Measurements from ENCODE around the gene CEP250. TPM values are rescaled to one million over a fixed set of nuclear protein-coding genes. Genes with fewer than 3 reads are reported as not detected.
A peak's percentile ranks its signal among the peaks of the same experiment; 100 is the strongest.

CEP250 gene
- total RNA-seq, 1 experiment from 2014 or later = 41.0 TPM

DNA sequence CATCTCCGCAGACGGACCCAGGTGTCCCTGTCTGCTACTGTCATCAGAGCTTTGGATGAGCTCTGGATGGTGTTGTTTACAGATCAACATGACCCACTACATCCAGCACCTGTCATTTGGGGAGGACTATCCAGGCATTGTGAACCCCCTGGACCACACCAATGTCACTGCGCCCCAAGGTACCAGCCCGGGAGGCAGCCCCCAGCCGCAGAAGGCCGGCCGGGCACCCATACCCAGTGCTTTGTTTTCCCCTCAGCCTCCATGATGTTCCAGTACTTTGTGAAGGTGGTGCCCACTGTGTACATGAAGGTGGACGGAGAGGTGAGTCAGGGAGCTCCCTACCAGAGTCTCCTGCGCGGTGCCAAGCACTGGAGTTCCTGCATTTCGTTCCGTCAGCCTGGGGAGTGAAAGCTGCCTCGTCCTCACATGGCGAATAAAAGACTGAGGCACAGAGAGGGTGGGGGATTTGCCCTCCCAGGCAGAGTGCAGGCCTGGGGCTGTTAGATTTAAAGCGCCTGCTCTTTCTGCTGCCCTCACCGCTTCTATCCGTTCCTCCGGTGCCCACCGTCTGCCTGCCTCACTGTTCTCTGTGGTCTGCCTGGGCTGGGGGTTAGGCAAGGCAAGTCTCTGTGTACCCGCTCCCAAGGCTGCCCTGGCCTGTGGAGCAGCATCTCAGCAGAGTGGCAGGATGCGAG is 100.7 kb downstream of the CEP250 start:
- no peak for TF ChIP-seq CTCF (IDR thresholded peaks at IDR 0.05; ENCODE audit: unreplicated experiment)
- no TSS peak for BruUV-seq (replicated peaks)
- DNase-seq (ENCODE audit: unreplicated experiment) = no peak
- Mint-ChIP-seq H3K4me1 (ENCODE audit: insufficient read depth, unreplicated experiment) (peaks cover 8% of the 10 kb centered on the region), H3K27ac (ENCODE audit: low read depth, unreplicated experiment) (no peak overlapping the region), H3K9me3 (ENCODE audit: unreplicated experiment) (no peaks in the 10 kb centered on the region), H3K36me3 (ENCODE audit: insufficient read depth, unreplicated experiment) (peaks cover 32% of the 10 kb centered on the region), H3K4me3 (ENCODE audit: unreplicated experiment) (no peak overlapping the region), H3K27me3 (ENCODE audit: insufficient read depth, unreplicated experiment) (no peaks in the 10 kb centered on the region)
- CTCF ChIA-PET = interaction anchor here (0.7 kb wide), 2 partner anchors 240 to 687 kb away, joined by 3 read pairs; no protein-coding TSS in a partner anchor
- POLR2A ChIA-PET = interaction anchor here (1.0 kb wide), 1 partner anchor 13 kb away, joined by 3 read pairs; no protein-coding TSS in a partner anchor
- intact Hi-C loops (cut with micrococcal nuclease) = no loop called here

- intact Hi-C loops (cut with micrococcal nuclease) = no loop called here
- H3K4me1 Mint-ChIP-seq (ENCODE audit: insufficient read depth, unreplicated experiment) = peaks cover 8% of the 10 kb centered on the region
- no TSS peak for BruUV-seq (replicated peaks)
- no peaks in the 10 kb centered on the region for H3K27me3 Mint-ChIP-seq (ENCODE audit: insufficient read depth, unreplicated experiment)
- CTCF ChIA-PET = no interaction called here
- no peak overlapping the region for H3K4me3 Mint-ChIP-seq (ENCODE audit: unreplicated experiment)
- POLR2A ChIA-PET = interaction anchor here (1.0 kb wide), 1 partner anchor 14 kb away, joined by 3 read pairs; no protein-coding TSS in a partner anchor
- no peak for DNase-seq (ENCODE audit: unreplicated experiment)
- H3K9me3 Mint-ChIP-seq (ENCODE audit: unreplicated experiment) = no peaks in the 10 kb centered on the region
- TF ChIP-seq CTCF (IDR thresholded peaks at IDR 0.05; ENCODE audit: unreplicated experiment) = no peak
- no peak overlapping the region for H3K27ac Mint-ChIP-seq (ENCODE audit: low read depth, unreplicated experiment)
- H3K36me3 Mint-ChIP-seq (ENCODE audit: insufficient read depth, unreplicated experiment) = peaks cover 32% of the 10 kb centered on the region
Measured at GRCh38 chr20:35556871-35557270, 101.5 kb downstream of the CEP250 start.

DNA sequence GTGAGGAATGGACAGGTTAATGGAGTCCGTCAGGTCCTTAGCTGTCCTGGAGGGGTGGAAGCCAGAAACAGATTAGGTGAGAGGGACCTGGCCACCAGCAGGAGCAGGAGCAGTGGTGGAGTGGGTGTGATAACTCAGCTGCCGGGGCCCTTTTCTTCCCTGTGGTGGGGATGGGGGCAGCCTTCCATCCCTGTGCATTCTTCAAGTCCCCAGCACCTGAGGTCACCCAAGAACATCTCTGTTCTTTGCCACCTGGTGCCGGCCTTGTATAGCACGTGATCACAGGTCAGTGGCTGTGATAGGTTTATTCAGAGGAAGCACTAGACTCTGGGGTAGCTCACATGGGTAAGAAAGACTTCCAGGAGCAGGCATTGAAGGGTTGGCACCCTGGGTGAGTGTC is 103.1 kb downstream of the CEP250 start:
- no peak for DNase-seq (ENCODE audit: unreplicated experiment)
- Mint-ChIP-seq H3K27ac (ENCODE audit: low read depth, unreplicated experiment) (peak overlapping the region; percentile 14), H3K4me3 (ENCODE audit: unreplicated experiment) (no peak overlapping the region), H3K27me3 (ENCODE audit: insufficient read depth, unreplicated experiment) (no peaks in the 10 kb centered on the region), H3K36me3 (ENCODE audit: insufficient read depth, unreplicated experiment) (peaks cover 32% of the 10 kb centered on the region), H3K4me1 (ENCODE audit: insufficient read depth, unreplicated experiment) (peaks cover 8% of the 10 kb centered on the region), H3K9me3 (ENCODE audit: unreplicated experiment) (no peaks in the 10 kb centered on the region)
- TF ChIP-seq CTCF (IDR thresholded peaks at IDR 0.05; ENCODE audit: unreplicated experiment) = no peak
- intact Hi-C loops (cut with micrococcal nuclease) = no loop called here
- CTCF ChIA-PET = interaction anchor here (0.5 to 0.6 kb wide), 2 partner anchors 57 to 245 kb away, joined by 3 read pairs; no protein-coding TSS in a partner anchor
- no TSS peak for BruUV-seq (replicated peaks)
- POLR2A ChIA-PET = interaction anchor here (0.6 to 1.4 kb wide), 3 partner anchors 26 to 141 kb away, joined by 3 to 4 read pairs (median 3); partner anchors contain the start of genes CEP250, NFS1 and ROMO1

DNA sequence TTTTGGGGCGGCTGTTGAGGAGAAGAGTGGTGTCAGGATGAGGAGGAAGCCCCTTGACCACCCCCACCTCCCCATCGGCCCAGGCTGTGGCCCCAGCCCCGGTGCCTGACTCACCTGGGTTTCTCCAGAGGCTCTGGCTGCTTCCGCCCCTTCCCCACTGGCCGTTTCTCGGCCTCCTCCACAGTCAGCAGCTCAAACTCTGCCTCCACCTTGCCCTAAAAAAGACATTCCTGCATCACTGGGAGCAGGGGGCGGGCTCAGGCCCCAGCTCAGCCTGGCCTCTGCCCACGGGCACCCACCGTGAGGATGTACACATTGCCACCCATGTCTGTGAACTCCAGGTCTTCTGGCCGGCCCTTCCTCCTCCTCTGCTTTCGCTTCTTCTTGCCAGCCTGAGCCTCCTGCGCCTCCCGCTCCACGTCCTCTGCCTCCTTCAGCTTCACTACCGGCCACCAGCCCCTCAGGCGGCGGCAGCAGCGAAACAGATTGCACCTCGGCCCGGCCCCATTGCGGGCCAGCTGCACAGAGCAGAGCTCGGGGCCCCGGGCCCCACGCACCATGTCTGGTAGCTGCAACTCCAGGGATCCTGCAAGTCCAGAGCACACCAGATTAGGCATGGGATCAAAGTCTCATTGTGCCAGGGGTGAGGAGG is 103.8 kb downstream of the CEP250 start:
- intact Hi-C loops (cut with micrococcal nuclease) = no loop called here
- no TSS peak for BruUV-seq (replicated peaks)
- H3K4me3 Mint-ChIP-seq (ENCODE audit: unreplicated experiment) = no peak overlapping the region
- H3K27ac Mint-ChIP-seq (ENCODE audit: low read depth, unreplicated experiment) = no peak overlapping the region
- peaks cover 31% of the 10 kb centered on the region for H3K36me3 Mint-ChIP-seq (ENCODE audit: insufficient read depth, unreplicated experiment)
- H3K27me3 Mint-ChIP-seq (ENCODE audit: insufficient read depth, unreplicated experiment) = no peaks in the 10 kb centered on the region
- peaks cover 8% of the 10 kb centered on the region for H3K4me1 Mint-ChIP-seq (ENCODE audit: insufficient read depth, unreplicated experiment)
- H3K9me3 Mint-ChIP-seq (ENCODE audit: unreplicated experiment) = no peaks in the 10 kb centered on the region
- POLR2A ChIA-PET = interaction anchor here (0.5 to 1.4 kb wide), 3 partner anchors 26 to 183 kb away, joined by 3 to 4 read pairs (median 3); partner anchors contain the start of genes NFS1 and ROMO1
- no peak for TF ChIP-seq CTCF (IDR thresholded peaks at IDR 0.05; ENCODE audit: unreplicated experiment)
- CTCF ChIA-PET = interaction anchor here (0.6 kb wide), 1 partner anchor 113 kb away, joined by 3 read pairs; no protein-coding TSS in a partner anchor
- no peak for DNase-seq (ENCODE audit: unreplicated experiment)

All from MCF 10A (cell line).